K562 (cell line): ENCODE data around the gene CYS1. TPM values are rescaled to one million over a fixed set of nuclear protein-coding genes. Genes with fewer than 3 reads are reported as not detected.
A peak's percentile ranks its signal among the peaks of the same experiment; 100 is the strongest.

ENCODE experiments used
- ARID1B ChIP-seq: fragments of 450-650 bp; IDR thresholded peaks from 2 replicates; pipeline ENCODE4 v1.6.1; 2016; ENCODE audit warnings: antibody characterized with exemption, mild to moderate bottlenecking, inconsistent platforms
- CAMTA2 ChIP-seq: fragments of 250-450 bp; sonication (Bioruptor Pico); conservative IDR thresholded peaks from 2 replicates; pipeline ENCODE4 v1.5.1; 2022
- GTF2E2 ChIP-seq: fragments of 200-800 bp; sonication (Bioruptor generic); IDR thresholded peaks from 2 replicates; pipeline ENCODE4 v1.6.1; 2016; ENCODE audit warnings: missing genetic modification characterization, missing compliant biosample characterization
- JUNB ChIP-seq: fragments of 450-650 bp; formaldehyde crosslinking; conservative IDR thresholded peaks from 2 replicates; pipeline ENCODE4 v1.4.0; 2020; ENCODE audit warnings: mild to moderate bottlenecking
- MTA3 ChIP-seq: fragments of 450-650 bp; formaldehyde crosslinking; IDR thresholded peaks from 2 replicates; pipeline ENCODE4 v1.6.1; 2017; ENCODE audit warnings: mild to moderate bottlenecking, borderline replicate concordance
- RNF2 ChIP-seq: sonication (generic); IDR thresholded peaks from 2 replicates; pipeline ENCODE4 v1.6.1; 2016
- SAP30 ChIP-seq: fragments of 200-600 bp; sonication (generic); IDR thresholded peaks from 2 replicates; pipeline ENCODE4 v1.6.1; 2012; ENCODE audit warnings: borderline replicate concordance, low read depth, mild to moderate bottlenecking, moderate library complexity, low read length, control low read depth, inconsistent platforms; ENCODE audit not compliant: insufficient read depth, poor library complexity, severe bottlenecking
- SETDB1 ChIP-seq: IDR thresholded peaks from one replicate; pipeline ENCODE4 v1.6.1; 2012; ENCODE audit warnings: low read length, control low read depth, inconsistent platforms
- SREBF1 ChIP-seq: fragments of 150-350 bp; IDR thresholded peaks from 2 replicates; pipeline ENCODE4 v1.6.1; 2014; ENCODE audit warnings: antibody characterized with exemption, low read depth, low read length, borderline replicate concordance
- TAF7 ChIP-seq: fragments of 450-650 bp; IDR thresholded peaks from 2 replicates; pipeline ENCODE4 v1.6.1; 2016; ENCODE audit warnings: missing genetic modification characterization, missing compliant biosample characterization
- TSC22D4 ChIP-seq: fragments of 450-650 bp; IDR thresholded peaks from 2 replicates; pipeline ENCODE4 v1.6.1; 2016; ENCODE audit warnings: missing genetic modification characterization, missing biosample characterization, control low read depth
- ZFP30 ChIP-seq: fragments of 250-450 bp; sonication (Bioruptor Pico); IDR thresholded peaks from 2 replicates; pipeline ENCODE4 v1.8.0; 2022; ENCODE audit warnings: moderate library complexity, mild to moderate bottlenecking, inconsistent platforms, borderline replicate concordance
- ZNF121 ChIP-seq: sonication (generic); formaldehyde crosslinking; conservative IDR thresholded peaks from 2 replicates; pipeline ENCODE4 v1.8.0; 2022; ENCODE audit warnings: missing genetic modification reagents
- ZNF318 ChIP-seq, 2 experiments: fragments of 450-650 bp; IDR thresholded peaks; 2 replicates each; pipeline ENCODE4 v1.6.1; 2016; ENCODE audit warnings: mild to moderate bottlenecking in 2 of 2, borderline replicate concordance in 1 of 2, low read depth in 1 of 2, moderate library complexity in 1 of 2
- ZNF639 ChIP-seq, 2 experiments: fragments of 200-800 bp in 1 of 2; sonication (Bioruptor generic) in 1 of 2; sonication (generic) in 1 of 2; formaldehyde crosslinking in 1 of 2; IDR thresholded peaks in 1 of 2; conservative IDR thresholded peaks in 1 of 2; 2 replicates each; pipeline versions ENCODE4 v1.5.0 to v1.6.1; 2016 to 2020; ENCODE audit warnings: missing compliant biosample characterization in 1 of 2, missing genetic modification characterization in 1 of 2, missing genetic modification reagents in 1 of 2
- polyA plus RNA-seq, 8 experiments: library from polyadenylated mRNA; depleted of rRNA in 4 of 8; stranded (reverse) in 5 of 8; unstranded in 3 of 8; fragments of >200 nt; fragmentation: Nextera tagmentation in 2 of 8; fragmentation: Illumina TruSeq in 1 of 8; extraction: Ambion mirVana in 2 of 8; extraction: Trizol in 1 of 8; gene quantifications; 2 replicates each; pipeline versions ENCODE4 v1.2.1 to v1.2.3, GENCODE V29; 2011 to 2014; ENCODE audit warnings: inconsistent platforms in 1 of 8, missing spikeins in 1 of 8
- total RNA-seq, 7 experiments: library from RNA; depleted of rRNA in 6 of 7; stranded (reverse); fragments of >200 nt in 6 of 7; fragmentation: Illumina TruSeq in 2 of 7; extraction: Trizol in 2 of 7; gene quantifications; 2 replicates each; pipeline versions ENCODE4 v1.2.1 to v1.2.3, GENCODE V29; 2011 to 2021; ENCODE audit warnings: low replicate concordance in 1 of 7
- TF ChIP-seq, protein P1 (sequence below), 3 experiments: fragments of 200-800 bp in 1 of 3; sonication (Bioruptor generic) in 1 of 3; sonication (generic) in 1 of 3; formaldehyde crosslinking in 1 of 3; IDR thresholded peaks; 2 replicates each; pipeline versions ENCODE4 v1.6.1 to v1.8.0; 2016 to 2022; ENCODE audit warnings: mild to moderate bottlenecking in 2 of 3, missing compliant biosample characterization in 2 of 3, missing genetic modification characterization in 2 of 3, missing genetic modification reagents in 1 of 3

CYS1 gene
- total and polyA plus RNA-seq, 9 of the 15 experiments (the other 6 are each of a cell fraction or from before 2014, with no cell fraction given) = 0.11 to 0.13 TPM; not detected in 7

- no peak; a peak in 1 of 4 replicates for TF ChIP-seq ZNF318 (IDR thresholded peaks at IDR 0.05; ENCODE audit: borderline replicate concordance in 1 of 2, low read depth in 1 of 2)
- TF ChIP-seq ARID1B = 0 out of 2 replicates have a peak, but pooled peaks have one; percentile 49
- TF ChIP-seq GTF2E2 (tag) = no peak
- TF ChIP-seq, protein P1, sequence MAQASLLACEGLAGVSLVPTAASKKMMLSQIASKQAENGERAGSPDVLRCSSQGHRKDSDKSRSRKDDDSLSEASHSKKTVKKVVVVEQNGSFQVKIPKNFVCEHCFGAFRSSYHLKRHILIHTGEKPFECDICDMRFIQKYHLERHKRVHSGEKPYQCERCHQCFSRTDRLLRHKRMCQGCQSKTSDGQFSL (CRISPR knock-in tag; IDR thresholded peaks at IDR 0.05) = no peak
- TF ChIP-seq, protein P1 (tag; IDR thresholded peaks at IDR 0.05) = no peak
- TF ChIP-seq TSC22D4 (tag) = no peak
- TF ChIP-seq MTA3 = no peak; the same call in 1 of the 2 replicates
- no peak for TF ChIP-seq RNF2
- TF ChIP-seq JUNB (CRISPR knock-in tag) = no peak
- TF ChIP-seq CAMTA2 (CRISPR knock-in tag) = no peak
- TF ChIP-seq ZNF121 = no peak
- 0 out of 2 replicates have a peak, but pooled peaks have one; percentile 9 for TF ChIP-seq TAF7
- TF ChIP-seq ZNF639 (CRISPR knock-in tag; conservative IDR thresholded peaks at IDR 0.05 in 1 of 2, IDR thresholded peaks at IDR 0.05 in 1 of 2) = peak in 1 of 2 experiments; percentile 50; a peak in 1 of 4 replicates
- TF ChIP-seq ZFP30 (CRISPR knock-in tag) = no peak
- TF ChIP-seq SETDB1 = no peak
- no peak for TF ChIP-seq SREBF1
- no peak for TF ChIP-seq SAP30
Measured at GRCh38 chr2:10034333-10035052, 45.7 kb downstream of the CYS1 start (continued).
